Caco-2 (cell line): Measurements from ENCODE around the gene PRKAR1A. TPM values are rescaled to one million over a fixed set of nuclear protein-coding genes. Genes with fewer than 3 reads are reported as not detected.

Source experiments
- BruUV-seq: library from RNA; stranded (reverse); fragments of 400-500 nt; replicated peaks from 2 replicates; lab custom pipeline; 2021; lab: Mats Ljungman, UMichigan
- CTCF ChIA-PET: fragments of 300-600 bp; sonication (Branson Sonifier 250); formaldehyde crosslinking; loops from one replicate; lab custom pipeline; 2022; ENCODE audit warnings: antibody characterized with exemption; lab: Charles Lee
- POLR2A ChIA-PET: fragments of 300-600 bp; sonication (Branson Sonifier 250); formaldehyde crosslinking; loops from one replicate; lab custom pipeline; 2022; ENCODE audit warnings: antibody characterized with exemption; lab: Charles Lee
- DNase-seq, 2 experiments: peaks; one replicate each; pipeline versions ENCODE4 v3.0.0 to v3.0.0-alpha.2; 2020 to 2022
- H3K27me3 ChIP-seq: replicated peaks from 2 replicates; pipeline ENCODE4 v1.6.0; 2011; ENCODE audit warnings: low read length; ENCODE audit not compliant: control insufficient read depth, insufficient read depth
- H3K36me3 ChIP-seq: 2 replicates; pipeline ENCODE4 v1.5.1; 2011; ENCODE audit warnings: low read length; ENCODE audit not compliant: control insufficient read depth, insufficient read depth
- H3K4me1 ChIP-seq: fragments of 250-450 bp; sonication (Bioruptor Pico); 2 replicates; pipeline ENCODE4 v1.5.1; 2020; ENCODE audit warnings: mild to moderate bottlenecking
- H3K4me3 ChIP-seq: 2 replicates; pipeline ENCODE4 v1.5.1; 2011; ENCODE audit warnings: low read depth, mild to moderate bottlenecking, control low read depth, low read length
- H3K9me3 ChIP-seq: fragments of 250-450 bp; sonication (Bioruptor Pico); 2 replicates; pipeline ENCODE4 v1.5.1; 2020; ENCODE audit warnings: mild to moderate bottlenecking, moderate library complexity
- H3K27ac Mint-ChIP-seq: one replicate; pipeline ENCODE4 v1.8.0; 2022; ENCODE audit warnings: mixed read lengths; ENCODE audit not compliant: unreplicated experiment
- H3K27me3 Mint-ChIP-seq: one replicate; pipeline ENCODE4 v1.8.0; 2022; ENCODE audit warnings: mixed read lengths; ENCODE audit not compliant: insufficient read depth, unreplicated experiment
- H3K36me3 Mint-ChIP-seq: one replicate; pipeline ENCODE4 v1.8.0; 2022; ENCODE audit warnings: mild to moderate bottlenecking, mixed read lengths; ENCODE audit not compliant: insufficient read depth, unreplicated experiment
- H3K4me1 Mint-ChIP-seq: one replicate; pipeline ENCODE4 v1.8.0; 2022; ENCODE audit warnings: low read depth, mixed read lengths; ENCODE audit not compliant: unreplicated experiment
- H3K4me3 Mint-ChIP-seq: one replicate; pipeline ENCODE4 v1.8.0; 2022; ENCODE audit warnings: mild to moderate bottlenecking, moderate library complexity, mixed read lengths; ENCODE audit not compliant: unreplicated experiment
- H3K9me3 Mint-ChIP-seq: one replicate; pipeline ENCODE4 v1.8.0; 2022; ENCODE audit warnings: mixed read lengths; ENCODE audit not compliant: unreplicated experiment
- intact Hi-C: fragments of 100-400 bp; cut with micrococcal nuclease; formaldehyde crosslinking; loops from one replicate; pipeline ENCODE4 v1.10.0; 2022; ENCODE audit not compliant: unreplicated experiment
- total RNA-seq: library from RNA; stranded (reverse); gene quantifications from 2 replicates; pipeline ENCODE4 v1.2.3, GENCODE V29; 2022
- TF ChIP-seq, protein P1 (sequence below), 2 experiments: fragments of 200-600 bp in 1 of 2; IDR thresholded peaks; 1 replicate in 1 of 2; 2 replicates in 1 of 2; pipeline versions ENCODE4 v1.5.1 to v1.8.0; 2011 to 2022; ENCODE audit warnings: antibody characterized with exemption in 1 of 2, control low read depth in 1 of 2, inconsistent platforms in 1 of 2, low read depth in 1 of 2, low read length in 1 of 2, mild to moderate bottlenecking in 1 of 2, moderate library complexity in 1 of 2; ENCODE audit not compliant: insufficient read depth in 1 of 2, severe bottlenecking in 1 of 2, unreplicated experiment in 1 of 2

Gene PRKAR1A
- total RNA-seq, 1 experiment from 2014 or later: 160 TPM

DNA sequence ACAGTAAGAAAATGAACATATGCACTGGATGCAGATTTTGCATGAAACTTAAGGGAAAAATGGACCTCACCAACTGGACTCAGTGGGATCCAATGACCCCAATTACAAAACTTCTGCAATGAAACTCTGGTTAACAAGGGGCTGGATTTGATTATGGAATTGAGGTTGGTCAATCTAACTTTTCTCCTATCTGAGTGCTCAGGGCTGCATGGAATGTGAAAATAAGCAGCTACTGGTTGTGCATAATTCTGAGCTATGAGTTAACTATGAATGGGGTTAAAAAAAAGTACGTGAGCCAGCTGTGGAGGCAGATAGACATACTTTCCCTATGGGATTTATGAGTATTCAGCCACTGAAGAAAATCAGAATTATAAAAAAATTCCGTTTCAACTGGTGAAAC lies 79.8 kb downstream of the PRKAR1A start:
- TF ChIP-seq, protein P1, sequence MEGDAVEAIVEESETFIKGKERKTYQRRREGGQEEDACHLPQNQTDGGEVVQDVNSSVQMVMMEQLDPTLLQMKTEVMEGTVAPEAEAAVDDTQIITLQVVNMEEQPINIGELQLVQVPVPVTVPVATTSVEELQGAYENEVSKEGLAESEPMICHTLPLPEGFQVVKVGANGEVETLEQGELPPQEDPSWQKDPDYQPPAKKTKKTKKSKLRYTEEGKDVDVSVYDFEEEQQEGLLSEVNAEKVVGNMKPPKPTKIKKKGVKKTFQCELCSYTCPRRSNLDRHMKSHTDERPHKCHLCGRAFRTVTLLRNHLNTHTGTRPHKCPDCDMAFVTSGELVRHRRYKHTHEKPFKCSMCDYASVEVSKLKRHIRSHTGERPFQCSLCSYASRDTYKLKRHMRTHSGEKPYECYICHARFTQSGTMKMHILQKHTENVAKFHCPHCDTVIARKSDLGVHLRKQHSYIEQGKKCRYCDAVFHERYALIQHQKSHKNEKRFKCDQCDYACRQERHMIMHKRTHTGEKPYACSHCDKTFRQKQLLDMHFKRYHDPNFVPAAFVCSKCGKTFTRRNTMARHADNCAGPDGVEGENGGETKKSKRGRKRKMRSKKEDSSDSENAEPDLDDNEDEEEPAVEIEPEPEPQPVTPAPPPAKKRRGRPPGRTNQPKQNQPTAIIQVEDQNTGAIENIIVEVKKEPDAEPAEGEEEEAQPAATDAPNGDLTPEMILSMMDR (IDR thresholded peaks at IDR 0.05; ENCODE audit: insufficient read depth in 1 of 2, low read depth in 1 of 2, low read length in 1 of 2, severe bottlenecking in 1 of 2, unreplicated experiment in 1 of 2): no peak
- H3K4me3 Mint-ChIP-seq: no peak overlapping the region
- DNase-seq: no peak
- peaks cover 12% of the 10 kb centered on the region for H3K9me3 Mint-ChIP-seq
- peaks cover 3% of the 10 kb centered on the region for H3K27me3 Mint-ChIP-seq
- no peaks in the 10 kb centered on the region for H3K9me3 ChIP-seq
- no peaks in the 10 kb centered on the region for H3K36me3 Mint-ChIP-seq
- no peak overlapping the region for H3K27ac Mint-ChIP-seq
- H3K4me3 ChIP-seq: no peak overlapping the region
- no TSS peak for BruUV-seq
- H3K27me3 ChIP-seq: no peaks in the 10 kb centered on the region
- intact Hi-C loops: no loop called here
- no peaks in the 10 kb centered on the region for H3K36me3 ChIP-seq
- CTCF ChIA-PET: no interaction called here
- POLR2A ChIA-PET: no interaction called here
- no peaks in the 10 kb centered on the region for H3K4me1 Mint-ChIP-seq
- H3K4me1 ChIP-seq: no peaks in the 10 kb centered on the region

DNA sequence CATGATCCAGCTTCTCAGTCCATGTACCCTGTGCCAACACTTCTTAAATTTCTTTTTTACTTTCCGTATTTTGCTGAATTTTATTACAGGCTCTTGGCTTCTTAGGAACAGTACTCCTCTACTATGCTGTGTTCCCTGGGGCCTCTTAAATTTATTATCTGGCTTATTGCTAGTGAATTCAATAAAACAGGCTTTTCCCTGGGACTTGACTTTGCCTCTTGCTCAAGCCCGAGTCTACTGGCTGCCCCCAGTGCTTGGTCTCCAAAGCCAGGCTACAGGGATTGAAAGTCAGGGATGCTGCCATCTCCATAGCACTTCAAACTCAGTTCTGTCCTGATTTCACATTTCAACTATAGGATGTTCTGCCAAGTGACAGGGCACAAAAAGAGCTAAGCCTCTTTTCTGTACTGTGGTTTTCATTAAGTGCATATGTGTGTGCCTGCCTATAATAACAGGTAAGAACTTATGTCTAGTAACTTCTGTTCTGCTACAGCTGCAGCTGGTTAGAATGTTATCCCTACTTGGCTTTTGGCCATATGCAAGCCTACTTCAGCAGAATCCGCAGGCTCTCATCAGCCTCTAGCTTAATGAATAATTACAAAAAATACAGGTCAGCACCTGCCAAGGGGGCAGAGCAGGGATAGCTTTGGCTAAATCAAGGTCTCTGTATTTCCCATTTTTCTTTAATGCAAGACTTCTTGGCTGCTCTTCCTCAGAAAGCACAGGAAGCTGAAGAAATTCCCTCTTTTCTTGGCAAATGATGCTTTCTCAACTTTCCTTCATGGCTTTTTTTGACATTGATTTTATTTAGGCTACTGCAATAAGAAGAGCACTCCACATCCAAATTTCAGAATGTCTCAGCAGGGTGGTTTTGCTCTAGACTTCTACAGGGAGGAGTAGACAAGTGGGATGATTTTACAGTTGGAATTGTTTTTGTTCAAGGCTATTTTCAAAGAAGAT lies 80.7 kb downstream of the PRKAR1A start:
- no TSS peak for BruUV-seq
- H3K27me3 Mint-ChIP-seq: peaks cover 3% of the 10 kb centered on the region
- H3K4me1 Mint-ChIP-seq: peaks cover 5% of the 10 kb centered on the region
- DNase-seq: no peak
- H3K4me3 Mint-ChIP-seq: no peak overlapping the region
- no peaks in the 10 kb centered on the region for H3K36me3 Mint-ChIP-seq
- no peak overlapping the region for H3K4me3 ChIP-seq
- H3K4me1 ChIP-seq: no peaks in the 10 kb centered on the region
- intact Hi-C loops: no loop called here
- H3K9me3 Mint-ChIP-seq: peaks cover 12% of the 10 kb centered on the region
- H3K36me3 ChIP-seq: no peaks in the 10 kb centered on the region
- ChIA-PET POLR2A (no interaction called here), CTCF (no interaction called here)
- TF ChIP-seq, protein P1 (IDR thresholded peaks at IDR 0.05; ENCODE audit: insufficient read depth in 1 of 2, low read depth in 1 of 2, low read length in 1 of 2, severe bottlenecking in 1 of 2, unreplicated experiment in 1 of 2): no peak
- no peaks in the 10 kb centered on the region for H3K9me3 ChIP-seq
- H3K27me3 ChIP-seq: no peaks in the 10 kb centered on the region
- H3K27ac Mint-ChIP-seq: no peak overlapping the region

DNA sequence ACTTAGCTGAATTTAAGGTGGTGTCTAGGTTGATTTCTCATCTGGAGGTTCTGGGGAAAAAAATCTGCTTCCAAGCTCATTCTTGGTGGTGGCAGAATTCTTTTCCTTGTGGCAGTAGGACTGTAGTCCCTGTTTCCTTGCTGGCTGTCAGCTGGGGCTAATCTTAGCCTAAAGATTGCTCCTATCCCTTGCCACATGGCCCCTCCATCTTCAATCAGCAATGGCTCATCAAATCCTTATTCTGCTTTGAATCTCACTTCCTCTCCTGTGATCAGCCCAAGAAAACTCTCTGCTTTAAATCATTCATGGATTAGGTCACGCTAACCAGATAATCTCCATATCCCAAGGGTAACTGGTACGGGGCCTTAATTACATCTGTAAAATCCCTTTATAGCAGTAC lies 82.3 kb downstream of the PRKAR1A start:
- CTCF ChIA-PET: interaction anchor here (1.2 kb wide), 1 partner anchor 111 kb away, joined by 3 read pairs; no protein-coding TSS in a partner anchor
- TF ChIP-seq, protein P1 (IDR thresholded peaks at IDR 0.05; ENCODE audit: insufficient read depth in 1 of 2, low read depth in 1 of 2, low read length in 1 of 2, severe bottlenecking in 1 of 2, unreplicated experiment in 1 of 2): no peak

More for the DNA sequence above, 82.3 kb downstream of the PRKAR1A start:
- Histone ChIP-seq H3K36me3 (no peaks in the 10 kb centered on the region), H3K9me3 (no peaks in the 10 kb centered on the region), H3K4me1 (peaks cover 11% of the 10 kb centered on the region), H3K27me3 (no peaks in the 10 kb centered on the region), H3K4me3 (no peak overlapping the region)
- Mint-ChIP-seq H3K36me3 (no peaks in the 10 kb centered on the region), H3K9me3 (peaks cover 3% of the 10 kb centered on the region), H3K4me3 (no peak overlapping the region), H3K27ac (no peak overlapping the region), H3K27me3 (peaks cover 3% of the 10 kb centered on the region), H3K4me1 (peaks cover 12% of the 10 kb centered on the region)
- POLR2A ChIA-PET: no interaction called here
- intact Hi-C loops: no loop called here
- DNase-seq: no peak
- no TSS peak for BruUV-seq
